HCEC 1CT (cell line): ENCODE measurements around the gene BEND4.
"Not testable (repeated sequence)": the region's sequence is repeated elsewhere in the genome, so short reads cannot be mapped to it uniquely, and the experiment has no call there.

Experiments
- DNase-seq: peaks from one replicate; pipeline ENCODE4 v3.0.0-alpha.2; 2017

BEND4 gene

DNA sequence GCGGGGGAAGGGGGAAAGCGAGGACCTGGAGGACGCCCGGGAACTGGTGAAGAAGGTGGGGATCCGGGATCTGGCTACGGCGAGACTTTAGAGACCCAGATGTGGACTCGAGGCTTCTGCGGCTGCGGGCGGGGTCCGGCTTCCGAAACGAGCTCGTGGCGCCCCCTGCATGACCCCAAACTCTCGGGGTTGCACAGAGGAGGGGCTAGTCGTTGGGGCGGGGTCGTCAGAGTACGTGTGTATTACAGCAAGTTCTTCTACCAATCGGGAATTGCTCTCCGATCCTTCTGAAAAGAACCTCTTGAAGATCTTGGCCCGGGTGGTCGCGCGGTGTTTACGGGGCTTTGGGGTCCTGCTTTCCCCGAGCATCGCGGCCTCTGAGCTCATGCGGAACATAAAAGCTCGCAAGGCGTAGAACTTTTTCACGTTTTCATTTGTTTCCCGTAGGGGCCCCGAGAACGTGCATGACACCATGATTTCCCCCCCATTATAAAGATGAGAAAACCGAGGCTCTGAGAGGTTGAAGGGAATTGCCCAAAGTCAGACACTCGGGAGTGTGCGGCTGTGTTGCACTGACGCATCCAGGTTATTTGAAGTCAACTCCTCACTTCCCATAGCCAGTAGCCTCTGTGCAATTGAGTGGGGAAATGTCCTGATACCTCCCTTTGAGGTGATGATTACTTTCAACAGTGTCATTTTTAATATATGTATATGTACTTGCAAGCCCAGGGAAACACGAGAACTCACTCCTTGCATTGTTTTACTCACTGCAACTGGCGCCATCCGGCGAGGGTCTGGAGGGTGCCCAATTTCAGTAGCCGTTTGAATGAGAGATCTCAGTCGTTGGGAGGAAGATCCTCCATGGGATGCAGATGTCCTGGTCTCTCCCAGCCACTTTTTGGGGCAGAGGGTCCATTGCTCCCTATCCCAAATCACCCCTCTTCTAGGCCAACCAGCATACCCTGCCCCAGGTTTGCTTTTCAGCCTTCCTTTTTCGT is at the start of gene BEND4:
Gene BEND4, minus strand, starts transcription at position 149 of the 998 bp plus-strand sequence. CDS start 512 bp downstream, outside the sequence.
- no peak for DNase-seq

DNA sequence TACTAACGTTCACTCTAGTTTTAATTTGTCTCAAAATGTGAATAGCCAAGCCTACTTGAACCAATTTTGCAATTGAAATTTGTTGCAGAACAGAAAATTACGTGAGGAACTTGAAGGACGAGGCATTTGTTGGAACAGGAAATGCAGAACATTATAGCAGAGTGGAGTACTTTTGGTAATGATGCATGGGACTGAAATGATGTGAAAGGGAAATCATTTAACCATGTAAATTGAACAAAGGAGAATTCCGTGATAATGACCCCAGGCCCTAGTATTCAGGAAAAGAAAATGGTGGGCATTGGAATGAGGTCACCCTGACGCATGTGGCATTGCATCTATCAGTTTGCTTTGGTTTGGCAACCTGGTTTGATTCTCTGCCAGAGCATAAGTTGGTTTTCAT is 44.9 kb upstream of the BEND4 start:
- DNase-seq, result no peak

DNA sequence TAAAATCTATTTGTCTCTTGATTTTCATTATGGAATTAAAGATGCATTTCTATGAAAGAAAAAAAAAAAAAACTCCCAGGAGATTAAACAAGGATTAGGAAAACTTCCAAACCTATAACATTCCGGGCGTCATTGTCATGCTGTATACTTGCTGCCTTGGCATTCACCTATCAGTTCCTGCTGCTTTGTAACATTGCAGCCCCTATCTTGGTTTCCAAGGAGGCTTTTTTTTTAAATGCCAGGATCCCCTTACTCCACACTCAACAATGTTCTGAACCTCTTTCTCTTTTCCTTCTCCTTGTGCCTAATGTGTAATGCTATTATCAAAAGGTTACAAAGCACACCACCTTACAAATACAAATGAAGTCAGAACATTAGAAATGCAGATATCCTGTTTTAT is 20.5 kb upstream of the BEND4 start:
- DNase-seq, result no peak

DNA sequence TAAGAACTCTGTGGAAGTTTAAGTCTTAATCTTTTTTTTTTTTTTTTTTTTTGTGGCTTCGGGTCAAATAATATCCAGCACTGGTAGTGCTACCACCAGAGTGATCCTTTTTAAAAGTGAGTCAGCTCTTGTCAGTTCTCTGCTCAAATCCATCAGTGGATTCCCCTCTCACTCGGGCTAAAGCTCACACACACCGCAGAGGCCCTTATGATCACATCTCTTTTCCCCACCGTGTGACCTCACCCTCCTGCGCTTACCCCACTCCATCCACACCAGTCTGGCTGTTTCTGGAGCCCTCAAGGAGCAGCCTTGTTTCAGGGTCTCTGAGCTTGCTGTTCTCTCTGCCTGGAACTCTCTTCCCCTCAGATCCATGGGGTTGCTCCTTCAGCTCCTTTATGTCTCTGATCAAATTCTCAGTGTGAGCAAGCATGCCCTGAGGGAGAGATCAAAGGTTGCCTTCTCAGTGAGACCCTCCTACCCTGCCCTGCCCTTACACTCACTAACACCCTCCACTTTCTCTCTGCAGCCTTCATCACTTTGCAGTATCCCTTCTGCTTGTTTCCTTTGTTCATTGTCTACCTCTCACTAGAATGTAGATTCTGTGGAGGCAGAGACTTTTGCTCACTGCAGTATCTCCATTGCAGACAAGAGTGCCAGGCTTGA is 19.8 kb upstream of the BEND4 start:
- DNase-seq, result no peak

DNA sequence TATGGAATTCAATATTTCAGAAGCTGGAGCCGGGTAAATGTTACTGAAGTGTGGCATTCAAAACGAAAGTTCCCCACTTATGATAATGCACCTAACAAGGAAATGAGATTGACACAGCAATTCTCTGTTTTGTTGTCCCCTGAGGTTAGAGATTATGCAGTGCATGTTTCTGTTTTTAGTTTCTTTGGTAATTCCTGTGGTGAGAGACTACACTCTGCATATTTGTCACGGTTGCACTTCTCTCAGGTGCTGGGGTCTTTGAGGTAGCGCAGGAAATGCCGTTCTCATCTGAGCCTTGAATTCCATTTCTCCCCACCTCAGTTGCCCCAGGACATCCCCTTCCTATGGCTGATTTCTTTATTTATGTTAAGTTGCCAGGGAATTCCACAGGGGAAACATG is 15.3 kb upstream of the BEND4 start:
- no peak for DNase-seq

DNA sequence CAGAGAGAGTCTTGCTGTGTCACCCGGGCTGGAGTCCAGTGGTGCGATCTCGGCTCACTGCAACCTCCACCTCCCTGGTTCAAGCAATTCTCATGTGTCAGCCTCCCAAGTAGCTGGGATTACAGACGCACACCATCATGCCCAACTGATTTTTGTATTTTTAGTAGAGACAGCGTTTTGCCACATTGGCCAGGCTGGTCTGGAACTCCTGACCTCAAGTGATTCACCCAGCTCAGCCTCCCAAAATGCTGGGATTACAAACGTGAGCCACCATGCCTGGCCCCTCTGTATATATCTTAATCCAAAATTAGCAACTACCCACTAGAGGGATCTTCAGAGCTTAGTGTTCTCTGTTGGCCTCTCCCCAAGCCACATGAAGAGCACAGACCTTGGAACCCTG is 13.7 kb upstream of the BEND4 start:
- not testable (repeated sequence) for DNase-seq

DNA sequence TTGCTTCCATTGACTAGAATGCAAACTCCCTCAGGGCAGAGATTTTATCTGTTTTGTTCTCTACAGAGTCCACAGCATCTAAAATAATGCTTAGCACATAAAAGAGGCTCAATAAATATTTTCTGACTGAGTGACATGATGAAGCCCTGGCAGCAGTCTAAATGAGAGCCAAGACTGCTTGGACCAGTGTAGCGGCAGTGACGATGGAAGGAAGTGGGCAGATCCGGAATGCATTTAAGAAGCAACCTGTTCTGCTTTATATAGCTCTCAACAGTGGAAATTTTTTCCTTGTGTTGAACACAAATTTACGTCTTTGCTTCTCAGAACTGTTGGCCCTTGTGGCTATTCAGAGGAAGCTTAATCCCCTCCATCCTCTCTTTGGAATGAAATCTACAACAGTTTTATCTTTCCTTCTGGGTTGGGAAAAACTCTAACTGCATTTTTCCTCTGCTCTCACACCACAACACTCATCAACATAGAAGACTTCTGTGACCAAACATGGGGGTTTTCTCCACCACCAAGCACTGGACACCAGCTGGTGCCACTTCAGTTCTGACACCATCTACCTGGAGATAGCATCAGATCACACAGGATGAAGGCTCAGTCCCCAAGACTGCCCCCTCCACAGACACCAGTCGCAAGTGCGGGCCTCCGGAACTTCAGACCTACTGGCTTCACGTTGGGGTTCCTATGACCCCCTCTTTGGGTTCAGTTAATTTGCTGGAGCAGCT is 7.0 kb upstream of the BEND4 start:
- no peak for DNase-seq

DNA sequence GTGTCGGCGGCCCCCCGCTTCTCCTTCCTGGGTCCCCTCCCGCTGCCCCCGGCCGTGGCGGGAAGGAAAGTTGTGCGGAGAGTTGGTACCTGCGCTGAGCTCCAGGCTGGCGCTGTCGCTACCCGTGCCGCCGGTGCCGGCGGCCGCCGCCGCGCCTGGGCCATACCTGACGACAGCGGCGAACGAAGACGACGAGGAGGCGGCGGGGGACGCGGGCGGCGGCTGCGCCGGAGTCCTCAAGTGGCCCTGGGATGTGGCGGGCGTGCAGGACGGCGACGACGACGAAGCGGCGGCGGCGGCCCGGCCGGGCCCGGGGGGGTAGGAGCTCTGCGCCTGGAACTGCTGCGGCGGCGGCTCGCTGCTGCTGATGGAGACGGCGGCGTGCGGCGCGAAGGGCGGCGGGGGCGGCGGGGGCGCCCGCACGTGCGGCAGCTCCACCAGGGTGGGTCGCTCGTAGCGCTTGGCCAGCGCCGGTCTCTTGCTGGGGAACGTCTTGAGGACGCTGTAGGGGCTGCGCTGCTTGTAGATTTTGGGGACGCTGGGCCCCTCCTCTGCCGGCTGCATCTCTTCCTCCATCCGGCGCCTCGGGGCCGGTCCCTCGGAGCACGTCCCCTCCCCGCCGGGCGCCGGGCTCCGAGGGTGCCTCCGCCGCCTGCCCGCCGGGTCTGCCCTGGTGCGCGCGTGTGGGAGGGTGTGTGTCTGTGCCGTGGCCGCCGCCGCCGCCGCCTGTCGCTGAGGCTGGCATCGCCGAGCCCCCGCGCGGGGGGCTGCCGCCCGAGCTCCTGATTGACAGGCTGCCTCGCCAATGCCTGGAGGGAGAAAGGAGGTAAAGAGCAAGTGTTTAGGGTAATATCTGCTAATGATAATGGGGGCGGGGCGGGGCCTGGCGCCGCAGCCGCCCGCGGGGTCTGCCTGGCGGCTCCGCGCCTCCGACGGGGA is 618 bp downstream of the BEND4 start:
- no peak for DNase-seq

DNA sequence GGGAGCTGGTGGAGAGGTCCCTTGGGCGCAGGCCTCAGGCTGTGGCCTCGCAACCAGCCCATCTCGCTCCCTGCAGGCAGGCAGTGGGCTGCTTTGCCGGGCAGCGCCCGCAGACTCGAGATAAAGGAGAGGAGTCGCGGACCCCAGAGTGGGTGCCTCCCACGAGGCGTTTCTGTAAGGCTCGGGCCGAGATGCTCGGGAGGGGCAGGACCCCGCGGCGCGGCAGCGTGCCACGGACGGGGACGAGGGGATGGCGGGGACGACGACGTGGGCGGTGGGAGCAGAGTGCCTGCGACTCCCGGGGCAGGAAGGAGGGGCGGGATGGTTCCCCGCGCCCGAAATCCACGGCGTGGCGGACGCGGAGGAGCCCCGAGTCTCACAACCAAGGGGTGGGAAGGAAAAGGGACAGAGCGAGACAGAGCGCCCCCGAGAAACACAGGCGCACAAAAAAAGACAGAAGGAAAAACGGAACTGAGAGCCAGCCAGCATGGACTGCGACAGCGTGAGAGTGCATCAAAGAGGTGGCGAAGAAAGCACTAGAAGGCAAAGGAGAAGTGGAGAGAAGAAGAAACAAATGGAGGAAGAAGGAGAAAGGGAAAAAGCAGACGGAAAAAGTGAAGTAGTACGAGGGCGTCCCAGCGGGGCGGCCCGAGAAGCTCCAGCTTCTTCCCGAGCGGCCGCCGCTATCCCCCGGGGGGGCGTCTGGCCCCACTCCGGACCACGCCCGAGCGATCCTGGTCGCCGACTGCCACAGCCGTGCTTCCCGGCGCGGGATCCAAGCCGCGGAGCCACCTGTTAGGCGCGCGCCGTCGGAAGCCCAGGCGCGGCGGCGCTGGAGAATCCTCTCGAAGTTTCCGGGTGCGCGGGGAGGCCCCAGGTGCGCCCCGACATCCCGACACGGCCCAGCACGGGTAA is 1.5 kb downstream of the BEND4 start:
- DNase-seq, result no peak

DNA sequence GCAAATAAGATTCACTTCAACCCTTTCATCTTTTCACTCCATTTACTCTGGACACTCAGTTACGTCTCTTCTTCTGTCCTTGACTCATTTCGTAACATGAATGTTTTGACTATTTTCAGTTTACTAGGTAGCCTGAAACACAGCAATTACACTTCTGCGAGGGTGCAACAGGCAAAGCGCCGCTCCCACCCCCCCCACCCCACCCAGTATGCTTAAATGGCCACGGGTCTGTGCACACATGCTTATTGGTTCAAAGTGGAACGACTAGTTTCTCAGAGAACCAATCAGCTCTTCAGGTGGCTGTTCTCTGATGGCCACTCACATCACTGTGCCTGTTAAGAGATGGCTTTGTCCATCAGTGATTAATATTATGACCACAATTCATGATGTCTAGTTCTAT is 3.5 kb downstream of the BEND4 start:
- no peak for DNase-seq

DNA sequence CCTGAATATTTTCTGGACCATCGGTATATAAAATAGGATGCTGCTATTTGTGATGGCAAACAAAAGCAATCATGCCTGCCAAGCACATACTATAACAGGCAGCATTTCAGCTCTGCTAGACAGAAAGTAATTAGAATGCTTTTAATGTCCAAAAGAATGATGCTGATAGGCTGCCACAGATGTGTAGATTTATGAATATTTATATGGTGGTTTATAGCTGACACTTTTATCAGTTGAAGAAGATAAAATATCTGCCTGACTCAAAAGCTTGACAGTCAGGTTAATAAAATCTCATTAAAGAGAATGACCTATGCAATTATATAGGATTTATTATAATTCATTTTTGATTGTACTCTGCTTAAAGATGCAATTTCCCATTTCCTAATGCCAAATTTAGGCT is 4.0 kb downstream of the BEND4 start:
- no peak for DNase-seq

DNA sequence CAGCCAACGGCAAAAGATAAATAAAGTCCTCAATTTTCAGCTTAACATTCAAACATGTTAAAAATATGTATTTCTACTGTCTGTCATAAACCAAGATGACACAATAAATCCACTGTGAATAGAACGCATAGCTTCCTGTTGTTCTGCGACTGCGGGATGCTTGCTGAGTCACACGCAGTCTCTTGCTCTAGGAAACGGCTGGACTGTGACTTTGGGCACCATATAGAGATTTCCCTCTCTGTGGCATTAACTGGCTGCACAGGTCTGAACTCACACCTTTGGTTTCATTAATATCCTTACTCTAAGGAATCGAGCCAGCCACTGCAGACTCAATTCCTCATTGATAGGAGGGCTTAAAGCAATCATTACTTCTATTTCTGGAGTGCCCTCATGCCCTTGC is 8.4 kb downstream of the BEND4 start:
- no peak for DNase-seq

DNA sequence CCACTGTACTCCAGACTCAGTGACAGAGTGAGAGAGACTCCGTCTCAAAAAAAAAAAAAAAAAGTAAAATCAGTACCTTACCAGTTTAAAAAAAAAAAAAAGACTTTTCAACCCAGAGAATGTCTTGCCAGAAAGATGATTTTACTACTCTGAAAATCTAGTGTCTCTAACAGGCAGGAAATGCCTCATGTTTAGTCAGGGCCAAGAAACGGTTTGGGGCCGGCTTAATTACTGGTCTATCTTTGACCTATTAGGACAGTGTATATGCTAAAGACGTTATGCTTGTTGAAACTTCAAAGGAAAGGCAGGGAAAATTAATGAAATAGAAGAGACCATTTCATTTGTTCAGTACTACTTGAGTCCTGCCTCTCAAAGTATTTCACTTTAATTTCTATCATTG is 9.9 kb downstream of the BEND4 start:
- DNase-seq, result no peak

DNA sequence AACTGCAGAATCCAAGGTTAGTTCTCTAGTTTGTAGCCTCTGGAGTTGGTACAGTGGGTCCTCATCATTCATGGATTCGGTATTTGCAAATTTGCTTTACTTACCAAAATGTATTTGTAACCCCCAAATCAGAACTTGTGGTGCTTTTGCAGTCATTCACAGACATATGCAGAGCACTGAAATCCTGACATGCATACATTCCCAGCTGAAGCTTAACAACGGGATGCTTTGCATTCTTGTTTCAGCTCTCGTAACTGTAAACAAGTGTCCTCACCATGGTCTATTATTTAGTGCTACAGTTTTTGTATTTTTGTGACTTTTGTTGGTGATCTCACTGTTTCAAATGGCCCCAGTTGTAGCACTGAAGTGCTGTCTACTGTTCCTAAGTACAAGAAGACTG is 16.1 kb downstream of the BEND4 start:
- no peak for DNase-seq

DNA sequence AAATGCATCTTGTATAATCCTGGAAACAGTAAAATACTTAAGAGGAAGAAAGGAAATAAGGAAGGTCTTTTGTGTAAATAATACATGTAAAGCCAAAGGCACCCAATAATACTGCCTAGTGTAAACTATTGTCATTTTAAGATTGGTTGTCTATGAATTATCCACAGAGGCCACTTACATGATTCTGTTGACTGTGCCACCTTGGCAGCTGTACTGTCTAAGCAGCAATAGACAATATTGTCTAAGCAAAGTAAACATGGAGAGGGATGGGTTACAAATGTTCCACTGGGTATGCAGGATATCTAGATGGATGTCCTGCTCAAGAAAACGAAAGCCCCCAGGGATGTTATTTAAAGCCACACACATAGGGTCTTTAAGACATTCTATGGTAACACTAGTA is 19.4 kb downstream of the BEND4 start:
- DNase-seq, result no peak

DNA sequence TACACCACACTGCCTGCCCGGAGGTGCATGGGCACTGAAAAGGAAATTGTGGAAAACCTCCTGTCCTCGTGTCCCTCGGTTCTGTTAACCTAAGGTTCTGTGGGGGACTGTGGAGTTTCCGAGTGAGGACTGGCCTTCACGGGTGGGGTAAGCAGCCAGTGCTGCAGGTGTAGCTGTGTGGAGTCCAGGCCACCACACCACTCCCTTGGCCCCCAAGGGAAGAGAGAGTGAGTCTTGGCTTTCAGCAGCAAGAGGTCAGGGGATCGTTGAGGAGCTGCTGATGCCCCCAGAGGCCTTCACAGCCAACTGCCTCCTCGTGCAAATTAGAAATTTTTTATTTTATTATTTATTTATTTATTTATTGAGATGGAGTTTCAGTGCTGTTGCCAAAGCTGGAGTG is 20.4 kb downstream of the BEND4 start:
- DNase-seq, result no peak

DNA sequence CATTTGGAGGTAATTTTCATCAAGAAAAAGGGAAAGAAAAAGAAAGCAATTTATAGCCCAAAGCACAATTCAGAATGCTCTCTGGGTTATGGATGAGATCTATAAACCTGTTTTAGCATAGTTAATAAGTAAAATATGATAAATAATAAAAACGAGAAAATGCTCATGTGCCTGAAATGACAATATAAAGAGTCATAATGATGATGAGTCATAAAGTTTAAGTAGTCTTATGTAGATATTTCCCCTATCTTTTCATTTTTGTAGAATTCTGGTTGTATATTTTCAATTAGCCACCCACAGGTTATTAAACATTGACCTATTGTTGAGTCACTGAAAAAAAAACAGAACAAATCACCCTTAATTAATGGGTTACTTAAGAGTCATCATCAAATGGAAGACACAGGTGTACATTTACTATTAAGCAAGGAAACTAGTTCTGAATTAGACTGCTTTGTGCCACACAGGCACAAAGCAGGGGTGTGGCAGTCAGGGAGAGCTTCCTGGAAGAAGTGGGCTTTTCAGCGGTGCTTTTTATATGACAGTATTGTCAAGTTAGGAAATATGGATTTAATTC is 29.3 kb downstream of the BEND4 start:
- no peak for DNase-seq

DNA sequence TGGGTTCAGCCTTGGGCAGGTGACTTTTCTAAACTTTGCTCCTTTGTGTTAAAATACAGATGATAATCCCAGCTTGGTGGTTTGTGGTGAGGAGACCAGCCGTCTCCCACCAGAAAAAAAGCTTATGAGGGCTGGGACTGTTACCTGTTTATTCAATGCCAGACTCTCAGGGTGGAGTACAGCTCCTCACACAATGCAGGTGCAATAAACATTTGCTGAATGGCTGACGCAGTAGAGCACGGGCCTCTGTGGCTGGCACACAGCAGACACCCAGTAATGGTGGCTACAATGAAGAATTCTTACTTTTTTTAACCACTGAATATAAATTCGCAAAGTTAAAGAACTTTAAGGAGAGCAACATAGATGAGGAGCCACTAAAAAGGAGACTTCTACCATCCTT is 30.2 kb downstream of the BEND4 start:
- no peak for DNase-seq

DNA sequence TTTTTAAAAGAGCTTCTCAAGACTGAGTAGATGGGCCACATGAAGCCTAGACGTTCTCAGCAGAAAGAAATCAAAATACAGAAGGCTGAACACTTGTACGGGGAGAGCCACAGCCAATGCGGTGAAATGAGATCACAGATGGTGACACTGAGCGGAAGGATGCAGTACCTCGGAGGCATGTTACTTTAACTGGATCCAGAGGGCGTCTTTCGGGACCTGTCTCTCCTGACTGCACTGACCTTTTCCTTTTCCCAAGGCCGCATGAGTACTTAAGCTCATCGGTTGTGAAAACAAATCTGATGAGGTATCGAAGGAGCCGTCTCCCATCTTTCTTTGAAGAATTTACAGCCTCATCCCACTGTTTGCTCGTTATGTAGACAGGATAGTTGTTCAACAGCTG is 32.6 kb downstream of the BEND4 start:
- DNase-seq, result no peak

DNA sequence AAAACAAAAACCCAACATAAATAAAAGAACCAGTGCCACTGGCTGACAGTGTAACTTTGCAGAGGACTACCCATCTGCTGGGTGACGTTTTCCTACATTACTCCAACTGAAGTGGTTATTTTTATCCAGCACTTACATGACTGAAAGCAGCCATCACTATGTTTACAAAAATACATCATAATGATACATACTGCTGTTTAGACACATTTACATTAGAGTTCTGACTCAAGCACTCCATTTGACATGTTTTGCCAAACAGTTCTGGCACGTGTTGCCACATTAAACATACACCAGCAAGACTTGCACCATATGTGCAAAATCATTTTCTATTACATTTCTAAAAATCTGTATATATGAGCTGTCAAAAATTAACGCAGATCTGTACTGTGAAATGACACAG is 39.6 kb downstream of the BEND4 start:
- DNase-seq, result no peak

DNA sequence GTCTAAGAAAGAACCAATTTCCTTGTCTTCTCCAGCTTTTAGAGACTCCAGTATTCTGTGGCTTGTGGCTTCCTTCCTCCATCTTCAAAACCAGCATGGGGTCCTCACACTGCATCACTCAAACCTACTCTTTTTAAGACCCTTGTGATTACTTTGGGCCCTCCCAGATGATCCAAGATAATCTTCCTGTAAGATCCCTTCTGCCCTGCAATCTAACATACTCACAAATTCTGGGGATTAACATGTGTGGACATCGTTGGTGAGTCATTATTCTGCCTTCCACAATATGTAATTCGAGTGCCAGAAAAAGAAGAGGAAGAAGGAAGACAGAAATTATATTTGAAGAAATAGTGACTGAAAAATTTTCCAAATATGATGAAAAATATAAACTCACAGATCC is 47.9 kb downstream of the BEND4 start:
- peak; percentile 52 for DNase-seq
